Uterus (tissue), 4 donors: ENCODE measurements around the gene FNDC1. TPM values are rescaled to one million over a fixed set of nuclear protein-coding genes. Genes with fewer than 3 reads are reported as not detected.

Experiments used
- DNase-seq, 2 donors: peaks; one replicate each; pipeline ENCODE4 v3.0.0-alpha.2; 2019 to 2020
- H3K27ac ChIP-seq, 2 donors: fragments of 200-600 bp; sonication (generic); 1 replicate in 1 of 2; 2 replicates in 1 of 2; pipeline ENCODE4 v1.5.1; 2016 to 2018
- H3K27me3 ChIP-seq, 2 donors: fragments of 200-600 bp; sonication (generic); one replicate each; pipeline ENCODE4 v1.5.1; 2018 to 2019; ENCODE audit warnings: control low read depth in 1 of 2
- H3K36me3 ChIP-seq, 2 donors: fragments of 200-600 bp; sonication (generic); one replicate each; pipeline ENCODE4 v1.5.1; 2019; ENCODE audit warnings: control low read depth in 1 of 2
- H3K4me1 ChIP-seq, 2 donors: fragments of 200-600 bp; sonication (generic); one replicate each; pipeline ENCODE4 v1.5.1; 2018 to 2019; ENCODE audit warnings: control low read depth in 1 of 2
- H3K4me3 ChIP-seq, 2 donors: fragments of 200-600 bp; sonication (generic); 1 replicate in 1 of 2; 2 replicates in 1 of 2; pipeline ENCODE4 v1.5.1; 2018 to 2019; ENCODE audit warnings: mild to moderate bottlenecking in 1 of 2
- H3K9me3 ChIP-seq, 2 donors: fragments of 200-600 bp; sonication (generic); one replicate each; pipeline ENCODE4 v1.5.1; 2019; ENCODE audit warnings: control low read depth in 1 of 2
- CTCF ChIP-seq, 4 experiments: fragments of 200-600 bp in 2 of 4; fragments of 450-650 bp in 2 of 4; sonication (generic) in 2 of 4; IDR thresholded peaks; one replicate each; pipeline ENCODE4 v1.5.1; 2016 to 2019; ENCODE audit warnings: antibody characterized with exemption in 4 of 4, mild to moderate bottlenecking in 2 of 4, moderate library complexity in 1 of 4
- POLR2A ChIP-seq, 2 donors: fragments of 450-650 bp; IDR thresholded peaks; one replicate each; pipeline ENCODE4 v1.6.1; 2016; ENCODE audit warnings: antibody characterized with exemption in 2 of 2, mild to moderate bottlenecking in 1 of 2, moderate library complexity in 1 of 2
- intact Hi-C: fragments of 100-400 bp; cut with DNase I; formaldehyde crosslinking; loops from one replicate; pipeline ENCODE4 v1.15.1; 2023; ENCODE audit warnings: low total_unique reads
- total RNA-seq, 4 donors: library from RNA; depleted of rRNA in 3 of 4; stranded (reverse); fragments of >200 nt in 3 of 4; gene quantifications; one replicate each; pipeline versions ENCODE4 v1.1.0 to v1.2.4, GENCODE V29; 2014 to 2023
- donor health status: DM: yes; HTN: yes; CAD: no.

The FNDC1 gene
- total RNA-seq, 4 donors from 2014 or later: 0.26 to 28.1 (median 0.55) TPM; not detected in 1

- H3K4me3 ChIP-seq: no peak overlapping the region
- peaks cover 0 to 4% of the 10 kb centered on the region in 2 donors for H3K27me3 ChIP-seq
- intact Hi-C loops: no loop called here
- H3K36me3 ChIP-seq: no peaks in the 10 kb centered on the region
- DNase-seq: no peak
- no peaks in the 10 kb centered on the region for H3K4me1 ChIP-seq
- H3K27ac ChIP-seq: no peak overlapping the region
- no peaks in the 10 kb centered on the region for H3K9me3 ChIP-seq
- TF ChIP-seq POLR2A (IDR thresholded peaks at IDR 0.05): no peak
These were observed 81.4 kb downstream of the FNDC1 start for GRCh38 chr6:159250633-159251032.

GRCh38 chr6:159252955-159253508, 83.8 kb downstream of the FNDC1 start:
- no peak overlapping the region for H3K27ac ChIP-seq
- DNase-seq: peak in 1 of 2 donors; percentile 26
- H3K27me3 ChIP-seq: peaks cover 0 to 4% of the 10 kb centered on the region in 2 donors
- TF ChIP-seq POLR2A (IDR thresholded peaks at IDR 0.05) (no peak), CTCF (IDR thresholded peaks at IDR 0.05) (peak; percentile 39 to 50 (median 44))
- no peak overlapping the region for H3K4me3 ChIP-seq
- H3K4me1 ChIP-seq: no peaks in the 10 kb centered on the region
- H3K9me3 ChIP-seq: no peaks in the 10 kb centered on the region
- intact Hi-C loops: no loop called here
- no peaks in the 10 kb centered on the region for H3K36me3 ChIP-seq

- H3K27me3 ChIP-seq: peaks cover 0 to 4% of the 10 kb centered on the region in 2 donors
- H3K4me3 ChIP-seq: no peak overlapping the region
- DNase-seq: no peak
- H3K36me3 ChIP-seq: no peaks in the 10 kb centered on the region
- TF ChIP-seq CTCF (IDR thresholded peaks at IDR 0.05) (no peak), POLR2A (IDR thresholded peaks at IDR 0.05) (no peak)
- no peak overlapping the region for H3K27ac ChIP-seq
- H3K4me1 ChIP-seq: no peaks in the 10 kb centered on the region
- intact Hi-C loops: no loop called here
- H3K9me3 ChIP-seq: no peaks in the 10 kb centered on the region
These were observed 85.0 kb downstream of the FNDC1 start for GRCh38 chr6:159254186-159254585.

GRCh38 chr6:159255434-159255951, 86.3 kb downstream of the FNDC1 start:
- H3K36me3 ChIP-seq: no peaks in the 10 kb centered on the region
- H3K4me1 ChIP-seq: no peaks in the 10 kb centered on the region
- TF ChIP-seq POLR2A (IDR thresholded peaks at IDR 0.05): no peak
- no peak for TF ChIP-seq CTCF (IDR thresholded peaks at IDR 0.05)
- no peaks in the 10 kb centered on the region for H3K9me3 ChIP-seq
- no peak for DNase-seq
- H3K4me3 ChIP-seq: no peak overlapping the region
- H3K27ac ChIP-seq: no peak overlapping the region
- peaks cover 0 to 4% of the 10 kb centered on the region in 2 donors for H3K27me3 ChIP-seq
- intact Hi-C loops: no loop called here

GRCh38 chr6:159256128-159256527, 86.9 kb downstream of the FNDC1 start:
- intact Hi-C loops: no loop called here
- H3K27ac ChIP-seq: no peak overlapping the region
- H3K36me3 ChIP-seq: no peaks in the 10 kb centered on the region
- no peaks in the 10 kb centered on the region for H3K4me1 ChIP-seq
- TF ChIP-seq CTCF (IDR thresholded peaks at IDR 0.05) (no peak), POLR2A (IDR thresholded peaks at IDR 0.05) (no peak)
- peaks cover 0 to 4% of the 10 kb centered on the region in 2 donors for H3K27me3 ChIP-seq
- H3K4me3 ChIP-seq: no peak overlapping the region
- no peak for DNase-seq
- no peaks in the 10 kb centered on the region for H3K9me3 ChIP-seq
